Endothelial cell (in vitro differentiated cells): ENCODE data around the gene TP53RK. TPM values are rescaled to one million over a fixed set of nuclear protein-coding genes. Genes with fewer than 3 reads are reported as not detected.

Experiments used
- DNase-seq: peaks from one replicate; pipeline ENCODE4 v3.0.0; 2021; ENCODE audit warnings: low spot score
- H3K27ac Mint-ChIP-seq: one replicate; pipeline ENCODE4 v1.8.0; 2021; ENCODE audit warnings: mixed read lengths, inconsistent platforms; ENCODE audit not compliant: unreplicated experiment
- H3K27me3 Mint-ChIP-seq: one replicate; pipeline ENCODE4 v1.8.0; 2021; ENCODE audit warnings: mild to moderate bottlenecking, moderate library complexity, mixed read lengths, inconsistent platforms; ENCODE audit not compliant: unreplicated experiment
- H3K36me3 Mint-ChIP-seq: one replicate; pipeline ENCODE4 v1.8.0; 2021; ENCODE audit warnings: mild to moderate bottlenecking, low read depth, mixed read lengths, inconsistent platforms; ENCODE audit not compliant: unreplicated experiment
- H3K4me1 Mint-ChIP-seq: one replicate; pipeline ENCODE4 v1.8.0; 2021; ENCODE audit warnings: mild to moderate bottlenecking, mixed read lengths, inconsistent platforms; ENCODE audit not compliant: unreplicated experiment
- H3K4me3 Mint-ChIP-seq: one replicate; pipeline ENCODE4 v1.8.0; 2021; ENCODE audit warnings: mild to moderate bottlenecking, mixed read lengths, inconsistent platforms; ENCODE audit not compliant: unreplicated experiment
- H3K9me3 Mint-ChIP-seq: one replicate; pipeline ENCODE4 v1.8.0; 2021; ENCODE audit warnings: mixed read lengths, inconsistent platforms; ENCODE audit not compliant: unreplicated experiment
- total RNA-seq: library from RNA; stranded (reverse); fragmentation: NEBNext Ultra II Directional; extraction: Animal tissue kit (Norgen Biotek cat#: 25700); gene quantifications from one replicate; pipeline ENCODE4 v1.2.1, GENCODE V29; 2021; ENCODE audit not compliant: unreplicated experiment
- TF ChIP-seq, protein P1 (sequence below): fragments of 200-600 bp; sonication (generic); IDR thresholded peaks from one replicate; pipeline ENCODE4 v1.5.0; 2021; ENCODE audit warnings: antibody characterized with exemption; ENCODE audit not compliant: unreplicated experiment

The TP53RK gene
- total RNA-seq, 1 donor from 2014 or later = 10.2 TPM

GRCh38 chr20:46724343-46724959 lies 35.2 kb upstream of the TP53RK start:
- H3K4me1 Mint-ChIP-seq = peaks cover 3% of the 10 kb centered on the region
- H3K27ac Mint-ChIP-seq = no peak overlapping the region
- TF ChIP-seq, protein P1, sequence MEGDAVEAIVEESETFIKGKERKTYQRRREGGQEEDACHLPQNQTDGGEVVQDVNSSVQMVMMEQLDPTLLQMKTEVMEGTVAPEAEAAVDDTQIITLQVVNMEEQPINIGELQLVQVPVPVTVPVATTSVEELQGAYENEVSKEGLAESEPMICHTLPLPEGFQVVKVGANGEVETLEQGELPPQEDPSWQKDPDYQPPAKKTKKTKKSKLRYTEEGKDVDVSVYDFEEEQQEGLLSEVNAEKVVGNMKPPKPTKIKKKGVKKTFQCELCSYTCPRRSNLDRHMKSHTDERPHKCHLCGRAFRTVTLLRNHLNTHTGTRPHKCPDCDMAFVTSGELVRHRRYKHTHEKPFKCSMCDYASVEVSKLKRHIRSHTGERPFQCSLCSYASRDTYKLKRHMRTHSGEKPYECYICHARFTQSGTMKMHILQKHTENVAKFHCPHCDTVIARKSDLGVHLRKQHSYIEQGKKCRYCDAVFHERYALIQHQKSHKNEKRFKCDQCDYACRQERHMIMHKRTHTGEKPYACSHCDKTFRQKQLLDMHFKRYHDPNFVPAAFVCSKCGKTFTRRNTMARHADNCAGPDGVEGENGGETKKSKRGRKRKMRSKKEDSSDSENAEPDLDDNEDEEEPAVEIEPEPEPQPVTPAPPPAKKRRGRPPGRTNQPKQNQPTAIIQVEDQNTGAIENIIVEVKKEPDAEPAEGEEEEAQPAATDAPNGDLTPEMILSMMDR = no peak
- DNase-seq = no peak
- H3K9me3 Mint-ChIP-seq = no peaks in the 10 kb centered on the region
- H3K27me3 Mint-ChIP-seq = peaks cover 2% of the 10 kb centered on the region
- H3K36me3 Mint-ChIP-seq = peaks cover 22% of the 10 kb centered on the region
- H3K4me3 Mint-ChIP-seq = no peak overlapping the region

DNA sequence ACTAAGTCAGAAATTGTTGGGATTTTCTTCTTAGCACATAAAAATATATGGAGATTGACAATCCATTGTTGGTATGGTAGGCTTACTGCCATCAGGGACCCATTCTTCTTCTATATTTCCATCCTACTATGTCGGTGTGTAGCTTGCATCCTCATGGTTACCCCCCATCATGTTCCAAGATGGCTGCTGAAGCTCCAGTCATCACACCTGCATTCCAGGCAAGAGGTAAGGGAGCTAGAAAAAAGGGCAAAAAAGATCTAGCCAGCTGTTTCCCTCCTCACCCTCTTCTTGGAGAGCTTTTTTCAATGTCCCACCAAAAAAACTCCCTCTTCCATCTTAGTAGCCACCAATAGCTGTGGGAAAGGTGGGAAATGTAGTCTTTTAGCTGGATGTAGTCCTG lies 33.8 kb upstream of the TP53RK start:
- Mint-ChIP-seq H3K9me3 (no peaks in the 10 kb centered on the region), H3K27me3 (peaks cover 2% of the 10 kb centered on the region), H3K4me3 (no peak overlapping the region), H3K36me3 (peaks cover 29% of the 10 kb centered on the region), H3K4me1 (peaks cover 3% of the 10 kb centered on the region), H3K27ac (no peak overlapping the region)
- TF ChIP-seq, protein P1 = no peak
- DNase-seq = no peak

DNA sequence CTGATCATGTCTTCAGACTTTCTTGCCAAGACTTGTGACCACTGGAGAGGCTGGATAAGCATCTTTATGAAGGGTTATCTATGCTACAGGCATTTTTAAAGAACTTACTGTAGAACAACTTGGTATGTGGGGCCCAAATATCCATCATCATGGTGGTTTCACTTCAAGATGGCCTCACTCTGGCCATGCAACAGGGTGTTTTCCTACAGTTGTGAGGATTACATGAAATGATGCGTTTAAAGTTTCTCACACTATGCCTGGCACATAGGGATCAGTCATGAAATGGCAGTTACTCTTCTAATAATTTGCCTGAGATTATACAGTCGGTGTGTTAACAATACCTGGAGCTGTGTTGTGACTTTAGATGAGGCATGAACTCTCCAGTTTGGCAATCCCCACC lies 33.2 kb upstream of the TP53RK start:
- Mint-ChIP-seq H3K27me3 (peaks cover 2% of the 10 kb centered on the region), H3K4me1 (peaks cover 3% of the 10 kb centered on the region), H3K9me3 (no peaks in the 10 kb centered on the region), H3K36me3 (peaks cover 30% of the 10 kb centered on the region), H3K4me3 (no peak overlapping the region), H3K27ac (no peak overlapping the region)
- no peak for DNase-seq
- TF ChIP-seq, protein P1 = no peak

GRCh38 chr20:46721476-46721875 lies 32.2 kb upstream of the TP53RK start:
- DNase-seq = no peak
- H3K9me3 Mint-ChIP-seq = no peaks in the 10 kb centered on the region
- no peaks in the 10 kb centered on the region for H3K27me3 Mint-ChIP-seq
- no peak overlapping the region for H3K27ac Mint-ChIP-seq
- no peak overlapping the region for H3K4me3 Mint-ChIP-seq
- peaks cover 25% of the 10 kb centered on the region for H3K36me3 Mint-ChIP-seq
- peaks cover 3% of the 10 kb centered on the region for H3K4me1 Mint-ChIP-seq
- TF ChIP-seq, protein P1 = no peak

- H3K36me3 Mint-ChIP-seq = peaks cover 23% of the 10 kb centered on the region
- no peaks in the 10 kb centered on the region for H3K27me3 Mint-ChIP-seq
- H3K9me3 Mint-ChIP-seq = no peaks in the 10 kb centered on the region
- TF ChIP-seq, protein P1 = no peak
- DNase-seq = no peak
- peak overlapping the region; percentile 40 for H3K4me3 Mint-ChIP-seq
- H3K27ac Mint-ChIP-seq = no peak overlapping the region
- peaks cover 3% of the 10 kb centered on the region for H3K4me1 Mint-ChIP-seq
Observed at GRCh38 chr20:46720776-46721425, 31.7 kb upstream of the TP53RK start.
